SK-N-SH treated with all-trans-retinoic acid at 6 μM for 48 hours (cell line): ENCODE measurements around the gene RPL18.

Experiments
- ATAC-seq: fragments of 200-7000 bp; cut with Tn5 transposase; 3 replicates; pipeline ENCODE4 v1.9.1; 2020; ENCODE audit warnings: mild to moderate bottlenecking, moderate library complexity
- ARNTL ChIP-seq: fragments of 450-650 bp; formaldehyde crosslinking; IDR thresholded peaks from 2 replicates; pipeline ENCODE4 v1.5.0; 2020; ENCODE audit warnings: low read depth, mild to moderate bottlenecking, moderate library complexity, borderline replicate concordance
- BACH2 ChIP-seq: fragments of 250-450 bp; sonication (Bioruptor Pico); IDR thresholded peaks from 2 replicates; pipeline ENCODE4 v1.9.0; 2021; ENCODE audit warnings: mild to moderate bottlenecking, borderline replicate concordance
- CREB5 ChIP-seq: fragments of 250-450 bp; sonication (Bioruptor Pico); IDR thresholded peaks from 2 replicates; pipeline ENCODE4 v1.5.1; 2020; ENCODE audit warnings: low read depth, mild to moderate bottlenecking, moderate library complexity
- CSRNP3 ChIP-seq: fragments of 250-450 bp; sonication (Bioruptor Pico); IDR thresholded peaks from 2 replicates; pipeline ENCODE4 v1.5.1; 2021; ENCODE audit warnings: mild to moderate bottlenecking, moderate library complexity
- ESRRG ChIP-seq: fragments of 250-450 bp; sonication (Bioruptor Pico); IDR thresholded peaks from 2 replicates; pipeline ENCODE4 v1.6.1; 2021; ENCODE audit warnings: mild to moderate bottlenecking
- GLIS3 ChIP-seq: fragments of 250-450 bp; sonication (Bioruptor Pico); IDR thresholded peaks from 2 replicates; pipeline ENCODE4 v1.5.0; 2020; ENCODE audit warnings: mild to moderate bottlenecking, moderate library complexity
- ISL1 ChIP-seq: fragments of 250-450 bp; sonication (Bioruptor Pico); IDR thresholded peaks from 2 replicates; pipeline ENCODE4 v2.1.2; 2022; ENCODE audit warnings: mild to moderate bottlenecking, moderate library complexity
- OSR1 ChIP-seq: fragments of 250-450 bp; sonication (Bioruptor Pico); IDR thresholded peaks from 2 replicates; pipeline ENCODE4 v1.8.0; 2022; ENCODE audit warnings: moderate library complexity, mild to moderate bottlenecking, inconsistent platforms
- PPARA ChIP-seq: fragments of 250-450 bp; sonication (Bioruptor Pico); IDR thresholded peaks from 2 replicates; pipeline ENCODE4 v1.5.0; 2020; ENCODE audit warnings: mild to moderate bottlenecking, borderline replicate concordance
- RARB ChIP-seq: fragments of 250-450 bp; sonication (Bioruptor Pico); IDR thresholded peaks from 2 replicates; pipeline ENCODE4 v1.8.0; 2021; ENCODE audit warnings: mild to moderate bottlenecking, moderate library complexity
- SNAI2 ChIP-seq: fragments of 250-450 bp; sonication (Bioruptor Pico); IDR thresholded peaks from 2 replicates; pipeline ENCODE4 v1.5.0; 2020; ENCODE audit warnings: mild to moderate bottlenecking, moderate library complexity
- TCF4 ChIP-seq: fragments of 250-450 bp; sonication (Bioruptor Pico); IDR thresholded peaks from 2 replicates; pipeline ENCODE4 v1.8.0; 2021; ENCODE audit warnings: mild to moderate bottlenecking, moderate library complexity, borderline replicate concordance
- TOX ChIP-seq: fragments of 250-450 bp; sonication (Bioruptor Pico); IDR thresholded peaks from 2 replicates; pipeline ENCODE4 v1.8.0; 2021; ENCODE audit warnings: mild to moderate bottlenecking, moderate library complexity, borderline replicate concordance
- ZC3H10 ChIP-seq: fragments of 250-450 bp; sonication (Bioruptor Pico); IDR thresholded peaks from 2 replicates; pipeline ENCODE4 v1.5.1; 2021; ENCODE audit warnings: mild to moderate bottlenecking, moderate library complexity
- ZFP3 ChIP-seq: fragments of 250-450 bp; sonication (Bioruptor Pico); IDR thresholded peaks from 2 replicates; pipeline ENCODE4 v1.5.0; 2020; ENCODE audit warnings: mild to moderate bottlenecking, moderate library complexity
- ZFP30 ChIP-seq: fragments of 450-650 bp; formaldehyde crosslinking; IDR thresholded peaks from 2 replicates; pipeline ENCODE4 v1.5.0; 2022; ENCODE audit warnings: mild to moderate bottlenecking, moderate library complexity
- ZNF565 ChIP-seq: fragments of 450-650 bp; formaldehyde crosslinking; conservative IDR thresholded peaks from 2 replicates; pipeline ENCODE4 v1.5.0; 2020; ENCODE audit warnings: low read depth, mild to moderate bottlenecking, moderate library complexity
- ZNF70 ChIP-seq: fragments of 450-650 bp; formaldehyde crosslinking; IDR thresholded peaks from 2 replicates; pipeline ENCODE4 v1.5.0; 2020; ENCODE audit warnings: mild to moderate bottlenecking, moderate library complexity
- TF ChIP-seq, protein P1 (sequence below): fragments of 250-450 bp; sonication (Bioruptor Pico); IDR thresholded peaks from 2 replicates; pipeline ENCODE4 v1.8.0; 2020; ENCODE audit warnings: mild to moderate bottlenecking, moderate library complexity, borderline replicate concordance
- TF ChIP-seq, protein P2 (sequence below): fragments of 250-450 bp; sonication (Bioruptor Pico); IDR thresholded peaks from 2 replicates; pipeline ENCODE4 v1.5.0; 2020; ENCODE audit warnings: mild to moderate bottlenecking, moderate library complexity
- TF ChIP-seq, protein P3 (sequence below): fragments of 250-450 bp; sonication (Bioruptor Pico); IDR thresholded peaks from 2 replicates; pipeline ENCODE4 v1.8.0; 2021; ENCODE audit warnings: low read depth, mild to moderate bottlenecking, moderate library complexity, borderline replicate concordance

Gene RPL18

GRCh38 chr19:48661711-48662090 lies 42.7 kb upstream of the RPL18 start:
- TF ChIP-seq TOX (CRISPR knock-in tag): no peak
- TF ChIP-seq SNAI2 (CRISPR knock-in tag): no peak
- no peak for TF ChIP-seq ZC3H10 (CRISPR knock-in tag)
- no peak for TF ChIP-seq CSRNP3
- TF ChIP-seq, protein P1, sequence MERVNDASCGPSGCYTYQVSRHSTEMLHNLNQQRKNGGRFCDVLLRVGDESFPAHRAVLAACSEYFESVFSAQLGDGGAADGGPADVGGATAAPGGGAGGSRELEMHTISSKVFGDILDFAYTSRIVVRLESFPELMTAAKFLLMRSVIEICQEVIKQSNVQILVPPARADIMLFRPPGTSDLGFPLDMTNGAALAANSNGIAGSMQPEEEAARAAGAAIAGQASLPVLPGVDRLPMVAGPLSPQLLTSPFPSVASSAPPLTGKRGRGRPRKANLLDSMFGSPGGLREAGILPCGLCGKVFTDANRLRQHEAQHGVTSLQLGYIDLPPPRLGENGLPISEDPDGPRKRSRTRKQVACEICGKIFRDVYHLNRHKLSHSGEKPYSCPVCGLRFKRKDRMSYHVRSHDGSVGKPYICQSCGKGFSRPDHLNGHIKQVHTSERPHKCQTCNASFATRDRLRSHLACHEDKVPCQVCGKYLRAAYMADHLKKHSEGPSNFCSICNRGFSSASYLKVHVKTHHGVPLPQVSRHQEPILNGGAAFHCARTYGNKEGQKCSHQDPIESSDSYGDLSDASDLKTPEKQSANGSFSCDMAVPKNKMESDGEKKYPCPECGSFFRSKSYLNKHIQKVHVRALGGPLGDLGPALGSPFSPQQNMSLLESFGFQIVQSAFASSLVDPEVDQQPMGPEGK (CRISPR knock-in tag): no peak
- TF ChIP-seq ZFP3 (CRISPR knock-in tag): no peak
- no peak for TF ChIP-seq OSR1
- TF ChIP-seq RARB (CRISPR knock-in tag): no peak
- no peak for TF ChIP-seq ISL1 (CRISPR knock-in tag)
- no peak for TF ChIP-seq ESRRG (CRISPR knock-in tag)
- TF ChIP-seq BACH2 (CRISPR knock-in tag): no peak
- no peak for TF ChIP-seq GLIS3 (CRISPR knock-in tag)
- no peak for TF ChIP-seq TCF4
- TF ChIP-seq ZNF70: no peak
- TF ChIP-seq ZFP30 (CRISPR knock-in tag): no peak
- TF ChIP-seq ZNF565 (CRISPR knock-in tag): no peak
- TF ChIP-seq ARNTL (CRISPR knock-in tag): no peak
- TF ChIP-seq, protein P2, sequence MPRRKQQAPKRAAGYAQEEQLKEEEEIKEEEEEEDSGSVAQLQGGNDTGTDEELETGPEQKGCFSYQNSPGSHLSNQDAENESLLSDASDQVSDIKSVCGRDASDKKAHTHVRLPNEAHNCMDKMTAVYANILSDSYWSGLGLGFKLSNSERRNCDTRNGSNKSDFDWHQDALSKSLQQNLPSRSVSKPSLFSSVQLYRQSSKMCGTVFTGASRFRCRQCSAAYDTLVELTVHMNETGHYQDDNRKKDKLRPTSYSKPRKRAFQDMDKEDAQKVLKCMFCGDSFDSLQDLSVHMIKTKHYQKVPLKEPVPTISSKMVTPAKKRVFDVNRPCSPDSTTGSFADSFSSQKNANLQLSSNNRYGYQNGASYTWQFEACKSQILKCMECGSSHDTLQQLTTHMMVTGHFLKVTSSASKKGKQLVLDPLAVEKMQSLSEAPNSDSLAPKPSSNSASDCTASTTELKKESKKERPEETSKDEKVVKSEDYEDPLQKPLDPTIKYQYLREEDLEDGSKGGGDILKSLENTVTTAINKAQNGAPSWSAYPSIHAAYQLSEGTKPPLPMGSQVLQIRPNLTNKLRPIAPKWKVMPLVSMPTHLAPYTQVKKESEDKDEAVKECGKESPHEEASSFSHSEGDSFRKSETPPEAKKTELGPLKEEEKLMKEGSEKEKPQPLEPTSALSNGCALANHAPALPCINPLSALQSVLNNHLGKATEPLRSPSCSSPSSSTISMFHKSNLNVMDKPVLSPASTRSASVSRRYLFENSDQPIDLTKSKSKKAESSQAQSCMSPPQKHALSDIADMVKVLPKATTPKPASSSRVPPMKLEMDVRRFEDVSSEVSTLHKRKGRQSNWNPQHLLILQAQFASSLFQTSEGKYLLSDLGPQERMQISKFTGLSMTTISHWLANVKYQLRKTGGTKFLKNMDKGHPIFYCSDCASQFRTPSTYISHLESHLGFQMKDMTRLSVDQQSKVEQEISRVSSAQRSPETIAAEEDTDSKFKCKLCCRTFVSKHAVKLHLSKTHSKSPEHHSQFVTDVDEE (CRISPR knock-in tag): no peak
- TF ChIP-seq, all 23 proteins: peak for 0
- ATAC-seq: no peak

GRCh38 chr19:48660852-48661710 lies 42.1 kb upstream of the RPL18 start:
- no peak for TF ChIP-seq ZFP30 (CRISPR knock-in tag)
- no peak for TF ChIP-seq RARB (CRISPR knock-in tag)
- TF ChIP-seq CREB5 (CRISPR knock-in tag): no peak
- TF ChIP-seq ZNF565 (CRISPR knock-in tag): no peak
- TF ChIP-seq OSR1: no peak
- TF ChIP-seq ISL1 (CRISPR knock-in tag): no peak
- TF ChIP-seq, protein P3, sequence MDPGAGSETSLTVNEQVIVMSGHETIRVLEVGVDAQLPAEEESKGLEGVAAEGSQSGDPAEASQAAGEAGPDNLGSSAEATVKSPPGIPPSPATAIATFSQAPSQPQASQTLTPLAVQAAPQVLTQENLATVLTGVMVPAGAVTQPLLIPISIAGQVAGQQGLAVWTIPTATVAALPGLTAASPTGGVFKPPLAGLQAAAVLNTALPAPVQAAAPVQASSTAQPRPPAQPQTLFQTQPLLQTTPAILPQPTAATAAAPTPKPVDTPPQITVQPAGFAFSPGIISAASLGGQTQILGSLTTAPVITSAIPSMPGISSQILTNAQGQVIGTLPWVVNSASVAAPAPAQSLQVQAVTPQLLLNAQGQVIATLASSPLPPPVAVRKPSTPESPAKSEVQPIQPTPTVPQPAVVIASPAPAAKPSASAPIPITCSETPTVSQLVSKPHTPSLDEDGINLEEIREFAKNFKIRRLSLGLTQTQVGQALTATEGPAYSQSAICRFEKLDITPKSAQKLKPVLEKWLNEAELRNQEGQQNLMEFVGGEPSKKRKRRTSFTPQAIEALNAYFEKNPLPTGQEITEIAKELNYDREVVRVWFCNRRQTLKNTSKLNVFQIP (CRISPR knock-in tag): no peak
- TF ChIP-seq, protein P2 (CRISPR knock-in tag): no peak
- no peak for TF ChIP-seq ZFP3 (CRISPR knock-in tag)
- TF ChIP-seq PPARA (CRISPR knock-in tag): no peak
- no peak for TF ChIP-seq GLIS3 (CRISPR knock-in tag)
- no peak for TF ChIP-seq ARNTL (CRISPR knock-in tag)
- no peak for TF ChIP-seq TOX (CRISPR knock-in tag)
- no peak for TF ChIP-seq ESRRG (CRISPR knock-in tag)
- TF ChIP-seq TCF4: no peak
- TF ChIP-seq, protein P1 (CRISPR knock-in tag): no peak
- peak; percentile 95 for ATAC-seq
